ENCODE data around the gene MUS81. TPM values are rescaled to one million over a fixed set of nuclear protein-coding genes. Genes with fewer than 3 reads are reported as not detected.

The MUS81 gene
- total RNA-seq, 2 donors from 2014 or later: 51.8 to 62.8 TPM

DNA sequence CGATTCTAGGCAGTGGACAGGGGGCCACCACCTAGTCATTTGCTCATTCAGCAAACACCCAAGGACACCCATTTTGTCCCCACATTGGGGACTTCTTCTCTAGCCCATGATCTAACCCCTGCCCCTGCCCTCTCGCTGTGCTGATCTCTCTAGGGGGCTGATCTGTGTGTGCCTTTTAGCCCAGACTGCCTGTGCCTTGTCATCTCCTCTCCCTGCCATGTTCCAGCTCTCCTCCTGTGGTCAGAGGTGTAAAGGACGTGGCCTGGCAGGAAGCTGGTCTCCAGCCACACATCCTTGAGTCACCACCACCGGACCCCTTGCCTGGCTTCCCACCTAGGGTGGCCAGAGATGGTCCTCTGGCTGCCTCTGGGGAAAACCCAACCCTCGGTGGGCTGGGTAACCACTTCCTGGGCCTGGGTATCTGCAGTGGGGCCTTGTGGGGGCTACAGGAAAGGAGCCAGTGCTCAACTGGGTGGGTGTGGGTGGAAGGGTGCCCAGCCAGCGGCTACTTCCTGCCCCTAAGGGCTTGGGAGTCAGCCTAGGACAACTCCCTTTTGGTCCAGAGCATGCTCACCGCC is 20.7 kb downstream of the MUS81 start:
- Histone ChIP-seq H3K36me3 (peaks cover 16% of the 10 kb centered on the region), H3K27ac (no peak overlapping the region), H3K4me1 (ENCODE audit: control insufficient read depth in 1 of 2, low read depth in 2 of 2) (no peaks in the 10 kb centered on the region), H3K4me3 (no peak overlapping the region), H3K27me3 (replicated peaks; ENCODE audit: insufficient read depth) (no peaks in the 10 kb centered on the region), H3K9me3 (no peaks in the 10 kb centered on the region)
- ATAC-seq (ENCODE audit: insufficient number of reproducible peaks, low FRiP score, low read depth): no peak
- TF ChIP-seq, protein P1, sequence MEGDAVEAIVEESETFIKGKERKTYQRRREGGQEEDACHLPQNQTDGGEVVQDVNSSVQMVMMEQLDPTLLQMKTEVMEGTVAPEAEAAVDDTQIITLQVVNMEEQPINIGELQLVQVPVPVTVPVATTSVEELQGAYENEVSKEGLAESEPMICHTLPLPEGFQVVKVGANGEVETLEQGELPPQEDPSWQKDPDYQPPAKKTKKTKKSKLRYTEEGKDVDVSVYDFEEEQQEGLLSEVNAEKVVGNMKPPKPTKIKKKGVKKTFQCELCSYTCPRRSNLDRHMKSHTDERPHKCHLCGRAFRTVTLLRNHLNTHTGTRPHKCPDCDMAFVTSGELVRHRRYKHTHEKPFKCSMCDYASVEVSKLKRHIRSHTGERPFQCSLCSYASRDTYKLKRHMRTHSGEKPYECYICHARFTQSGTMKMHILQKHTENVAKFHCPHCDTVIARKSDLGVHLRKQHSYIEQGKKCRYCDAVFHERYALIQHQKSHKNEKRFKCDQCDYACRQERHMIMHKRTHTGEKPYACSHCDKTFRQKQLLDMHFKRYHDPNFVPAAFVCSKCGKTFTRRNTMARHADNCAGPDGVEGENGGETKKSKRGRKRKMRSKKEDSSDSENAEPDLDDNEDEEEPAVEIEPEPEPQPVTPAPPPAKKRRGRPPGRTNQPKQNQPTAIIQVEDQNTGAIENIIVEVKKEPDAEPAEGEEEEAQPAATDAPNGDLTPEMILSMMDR (IDR thresholded peaks at IDR 0.05): no peak
- DNase-seq (ENCODE audit: low spot score): no peak

DNA sequence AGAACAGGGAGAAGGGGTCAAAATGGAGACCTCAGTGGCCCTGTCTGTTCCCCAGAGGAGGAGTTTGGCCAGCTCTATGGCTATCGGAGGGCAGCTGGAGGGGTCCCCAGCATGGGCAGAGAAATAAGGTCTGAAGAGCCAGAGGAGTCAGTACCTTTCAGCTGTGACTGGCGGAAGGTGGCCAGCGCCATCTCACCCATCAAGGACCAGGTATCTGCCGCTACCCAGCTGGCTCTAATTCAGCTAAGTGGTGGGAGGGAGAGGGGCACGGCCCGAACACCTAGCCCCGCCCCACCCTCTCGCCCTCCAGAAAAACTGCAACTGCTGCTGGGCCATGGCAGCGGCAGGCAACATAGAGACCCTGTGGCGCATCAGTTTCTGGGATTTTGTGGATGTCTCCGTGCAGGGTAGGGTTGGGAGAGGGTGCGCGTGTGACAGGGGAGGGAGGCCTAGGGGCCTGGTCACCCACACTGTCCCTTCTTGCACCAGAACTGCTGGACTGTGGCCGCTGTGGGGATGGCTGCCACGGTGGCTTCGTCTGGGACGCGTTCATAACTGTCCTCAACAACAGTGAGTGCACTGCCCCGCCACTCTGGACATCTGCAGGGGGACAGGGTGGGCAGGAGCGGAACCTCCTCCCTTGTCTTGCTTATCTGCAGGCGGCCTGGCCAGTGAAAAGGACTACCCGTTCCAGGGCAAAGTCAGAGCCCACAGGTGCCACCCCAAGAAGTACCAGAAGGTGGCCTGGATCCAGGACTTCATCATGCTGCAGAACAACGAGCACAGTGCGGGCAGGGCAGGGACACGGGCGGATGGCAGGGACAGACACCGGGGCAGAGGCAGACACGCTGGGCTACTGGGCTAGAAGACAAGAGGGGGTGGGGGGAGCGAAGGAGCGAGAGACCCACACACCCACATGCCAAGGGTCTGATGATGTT is 22.2 kb downstream of the MUS81 start:
- Histone ChIP-seq H3K4me1 (ENCODE audit: control insufficient read depth in 1 of 2, low read depth in 2 of 2) (peaks cover 6 to 13% of the 10 kb centered on the region in 2 donors), H3K4me3 (no peak overlapping the region), H3K9me3 (no peaks in the 10 kb centered on the region), H3K36me3 (peaks cover 16% of the 10 kb centered on the region), H3K27me3 (replicated peaks; ENCODE audit: insufficient read depth) (no peaks in the 10 kb centered on the region), H3K27ac (no peak overlapping the region)
- DNase-seq (ENCODE audit: low spot score) (no peak), ATAC-seq (ENCODE audit: insufficient number of reproducible peaks, low FRiP score, low read depth) (no peak)
- TF ChIP-seq, protein P1 (IDR thresholded peaks at IDR 0.05): no peak

- Histone ChIP-seq H3K27me3 (replicated peaks; ENCODE audit: insufficient read depth) (no peaks in the 10 kb centered on the region), H3K27ac (no peak overlapping the region), H3K36me3 (peaks cover 16% of the 10 kb centered on the region), H3K4me1 (ENCODE audit: control insufficient read depth in 1 of 2, low read depth in 2 of 2) (peaks cover 11 to 18% of the 10 kb centered on the region in 2 donors), H3K4me3 (no peak overlapping the region), H3K9me3 (no peaks in the 10 kb centered on the region)
- TF ChIP-seq, protein P1 (IDR thresholded peaks at IDR 0.05): no peak
- DNase-seq (ENCODE audit: low spot score) (no peak), ATAC-seq (ENCODE audit: insufficient number of reproducible peaks, low FRiP score, low read depth) (no peak)
Measured at GRCh38 chr11:65883058-65883761, 23.0 kb downstream of the MUS81 start.

DNA sequence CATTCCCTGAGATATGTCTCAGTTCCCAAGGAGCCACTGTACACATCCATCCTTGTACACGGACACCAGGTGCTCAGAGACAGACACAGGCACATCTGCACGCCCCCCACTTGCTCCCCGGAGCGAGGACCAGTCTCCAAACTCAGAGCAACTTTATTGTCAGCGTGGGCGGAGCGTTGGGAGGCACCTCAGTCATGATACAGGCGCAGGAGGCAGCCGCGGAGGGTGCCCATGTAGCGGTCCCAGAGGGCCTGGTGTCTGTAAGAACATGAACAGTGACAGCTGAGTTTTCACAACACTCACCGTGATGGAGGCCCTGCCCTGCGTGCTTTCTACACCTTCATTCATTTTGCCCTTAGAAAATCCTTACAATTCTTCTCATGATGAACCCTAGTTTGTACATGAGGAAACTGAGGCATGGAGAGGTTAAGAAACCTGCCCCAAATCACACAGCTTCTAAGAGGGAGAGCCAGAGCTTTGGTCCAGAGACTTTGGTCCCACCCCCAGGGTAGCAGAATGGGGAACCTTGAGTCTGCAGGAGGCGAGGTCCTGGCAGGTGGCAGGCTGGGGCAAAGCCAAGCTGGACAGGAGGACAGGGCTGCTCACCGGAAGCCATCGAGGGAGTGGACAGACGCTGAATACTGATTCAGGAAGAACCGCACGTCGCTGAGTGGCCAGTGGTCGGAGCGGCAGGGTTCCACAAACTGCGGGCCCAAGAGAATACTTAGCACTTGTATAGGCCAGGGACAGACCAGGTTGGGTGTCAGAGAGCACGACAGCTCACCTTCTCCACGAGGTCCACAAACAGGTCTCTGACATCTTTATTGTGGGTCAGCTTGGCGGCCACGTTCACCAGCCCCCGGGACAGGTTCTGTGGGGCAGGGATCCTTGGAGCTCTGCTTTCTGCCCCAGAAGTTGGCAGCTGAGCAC is 23.8 kb downstream of the MUS81 start:
- no peak for DNase-seq (ENCODE audit: low spot score)
- no peaks in the 10 kb centered on the region for H3K9me3 ChIP-seq
- no peak overlapping the region for H3K27ac ChIP-seq
- no peak for ATAC-seq (ENCODE audit: insufficient number of reproducible peaks, low FRiP score, low read depth)
- no peaks in the 10 kb centered on the region for H3K27me3 ChIP-seq (replicated peaks; ENCODE audit: insufficient read depth)
- H3K36me3 ChIP-seq: peaks cover 16% of the 10 kb centered on the region
- TF ChIP-seq, protein P1 (IDR thresholded peaks at IDR 0.05): no peak
- H3K4me1 ChIP-seq (ENCODE audit: control insufficient read depth in 1 of 2, low read depth in 2 of 2): peaks cover 11 to 23% of the 10 kb centered on the region in 2 donors
- H3K4me3 ChIP-seq: no peak overlapping the region
